ENCODE data around the gene SPATA31C1. TPM values are rescaled to one million over a fixed set of nuclear protein-coding genes. Genes with fewer than 3 reads are reported as not detected.

Gene SPATA31C1
- total RNA-seq (2022; extraction: Qiagen RNA extraction; ENCODE audit: low read depth): not detected in 5 replicates

DNA sequence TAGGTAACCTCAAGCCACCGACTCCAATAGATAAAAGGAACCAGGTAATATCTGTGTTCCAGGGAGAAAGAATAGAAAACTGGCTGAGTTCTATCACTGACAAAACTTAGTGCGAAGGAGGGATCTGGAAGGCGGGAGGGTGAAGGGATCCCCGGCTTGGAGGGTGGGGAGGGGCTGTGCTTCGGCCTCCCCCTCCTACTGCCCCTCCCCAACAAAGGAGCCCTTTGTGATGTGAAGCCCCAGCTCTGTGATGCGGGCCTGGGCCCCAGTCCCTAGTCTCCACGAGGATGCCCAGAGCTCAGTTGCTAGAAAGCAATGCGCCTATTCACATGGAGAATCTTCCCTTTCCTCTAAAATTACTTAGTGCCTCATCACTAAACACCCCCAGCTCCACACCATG, at the start of gene SPATA31C1:
Gene SPATA31C1 (plus strand): TSS at position 301 of the 400 bp plus-strand sequence.

DNA sequence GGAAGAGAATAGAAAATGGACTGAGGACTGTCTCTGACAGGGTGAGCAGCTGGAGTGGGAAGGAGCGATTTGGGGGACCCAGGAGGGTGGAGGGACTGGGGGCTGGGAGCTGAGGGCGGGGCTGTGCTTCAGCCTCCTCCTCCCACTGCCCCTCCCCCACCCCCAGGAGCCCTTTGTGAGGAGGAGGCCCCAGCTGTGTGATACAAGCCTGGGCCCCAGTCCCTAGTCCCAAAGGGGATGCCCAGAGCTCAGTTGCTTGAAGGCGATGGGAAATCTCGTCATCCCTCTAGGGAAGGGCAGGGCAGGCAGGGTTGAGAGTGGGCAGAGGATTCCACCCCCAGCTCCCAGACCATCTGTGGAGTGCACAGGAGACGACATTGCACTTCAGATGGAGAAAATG, 35.1 kb upstream of the SPATA31C1 start, which contains the start of gene SPATA31E1:
Gene SPATA31E1 (plus strand): TSS at position 251 of the 400 bp plus-strand sequence. CDS start 15 bp downstream, at position 266.

Other genes starting within 250 kb of the SPATA31C1 start
- 677 to 845 TPM (median 743 TPM) in 5 replicates for gene CTSL, start 191.8 kb upstream of the SPATA31C1 start, total RNA-seq (2022; extraction: Qiagen RNA extraction; ENCODE audit: low read depth)
- gene SPATA31E1, start 35.1 kb upstream of the SPATA31C1 start, total RNA-seq (2022; extraction: Qiagen RNA extraction; ENCODE audit: low read depth): not detected in 5 replicates
- gene CDK20, start 56.6 kb downstream of the SPATA31C1 start, total RNA-seq (2022; extraction: Qiagen RNA extraction; ENCODE audit: low read depth): 5.1 to 9.1 TPM (median 7.9 TPM) in 5 replicates
- gene SPATA31C2, start 220.5 kb downstream of the SPATA31C1 start, total RNA-seq (2022; extraction: Qiagen RNA extraction; ENCODE audit: low read depth): not detected in 5 replicates